ENCODE measurements around the gene HSPB8.
"Not testable (repeated sequence)": the region's sequence is repeated elsewhere in the genome, so short reads cannot be mapped to it uniquely, and the experiment has no call there.

HSPB8 gene

DNA sequence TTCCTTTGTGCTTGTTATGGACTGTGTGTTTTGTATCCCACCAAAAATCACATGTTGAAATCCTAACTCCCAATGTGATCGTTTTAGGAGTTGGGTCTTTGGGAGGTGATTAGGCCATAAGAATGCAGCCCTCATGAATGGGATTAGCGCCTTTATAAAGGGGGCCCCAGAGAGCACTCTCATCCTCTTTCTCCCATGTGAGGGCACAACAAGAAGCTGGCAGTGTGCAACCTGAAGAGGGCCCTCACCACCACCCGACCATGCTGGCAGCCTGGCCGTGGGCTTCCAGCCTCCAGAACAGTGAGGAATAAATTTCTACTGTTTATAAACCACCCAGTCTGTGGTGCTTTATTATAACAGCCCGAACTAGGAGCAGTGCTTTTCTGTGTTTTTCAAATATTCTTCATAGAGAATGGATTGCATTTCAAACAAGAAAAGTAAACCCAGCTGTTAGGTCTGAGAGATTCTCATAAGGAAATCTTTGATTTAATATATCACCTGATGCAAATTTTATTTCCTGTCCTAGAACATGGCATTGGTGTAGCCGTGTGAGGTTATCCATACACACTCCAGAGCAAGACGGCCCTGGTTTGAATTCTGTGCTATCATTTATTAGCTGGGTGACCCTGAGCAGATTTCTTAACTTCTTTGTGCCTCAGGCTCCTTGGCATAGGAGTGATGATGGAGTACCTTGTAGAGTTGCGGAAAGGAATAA lies 27.8 kb downstream of the HSPB8 start:
- no peak for DNase-seq

DNA sequence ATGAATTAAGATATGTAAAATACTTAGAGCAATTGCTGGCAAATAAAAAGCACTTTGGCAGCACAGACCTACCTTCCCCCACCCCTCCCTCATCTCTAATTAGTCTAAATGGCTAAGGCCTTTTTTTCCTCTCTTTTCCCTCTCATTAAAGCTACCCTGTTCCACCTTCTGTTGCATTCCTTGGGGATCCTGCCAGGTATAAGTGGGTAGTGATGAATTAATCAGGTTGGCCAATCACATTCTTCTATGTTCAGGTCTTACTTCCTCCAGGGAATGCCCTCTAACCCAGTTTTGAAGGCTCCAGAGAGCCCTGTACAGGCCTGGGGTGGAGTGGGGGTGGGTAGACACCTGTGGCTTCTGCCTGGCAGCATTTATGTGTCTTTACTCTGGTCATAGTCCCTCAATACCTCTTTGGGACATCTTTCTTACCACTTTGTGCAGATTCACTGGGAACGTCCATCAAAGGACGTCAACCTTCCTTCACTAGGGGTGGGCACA lies 28.4 kb downstream of the HSPB8 start:
- no peak for DNase-seq

DNA sequence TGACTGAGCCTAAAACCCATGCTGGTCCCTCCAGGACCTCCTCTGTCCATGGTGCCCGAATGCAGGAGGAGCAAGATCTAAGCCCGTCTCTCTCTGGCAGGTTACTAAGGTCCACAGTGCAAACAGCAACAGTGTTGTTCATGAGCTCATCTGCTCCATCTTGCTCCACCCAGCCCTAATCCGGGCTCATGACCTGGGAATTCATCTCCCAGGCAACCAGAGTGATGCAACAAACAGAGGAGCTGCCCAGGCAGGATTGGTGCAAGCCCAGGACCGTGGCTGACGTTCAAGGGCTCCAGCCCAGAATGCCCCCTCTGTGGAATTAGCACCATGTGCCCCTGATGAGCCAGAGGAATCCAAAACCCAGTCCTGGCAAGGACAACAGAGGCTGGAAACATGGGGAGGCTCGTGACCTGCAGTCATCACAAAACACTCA lies 29.9 kb downstream of the HSPB8 start:
- peak; percentile 18 for DNase-seq

DNA sequence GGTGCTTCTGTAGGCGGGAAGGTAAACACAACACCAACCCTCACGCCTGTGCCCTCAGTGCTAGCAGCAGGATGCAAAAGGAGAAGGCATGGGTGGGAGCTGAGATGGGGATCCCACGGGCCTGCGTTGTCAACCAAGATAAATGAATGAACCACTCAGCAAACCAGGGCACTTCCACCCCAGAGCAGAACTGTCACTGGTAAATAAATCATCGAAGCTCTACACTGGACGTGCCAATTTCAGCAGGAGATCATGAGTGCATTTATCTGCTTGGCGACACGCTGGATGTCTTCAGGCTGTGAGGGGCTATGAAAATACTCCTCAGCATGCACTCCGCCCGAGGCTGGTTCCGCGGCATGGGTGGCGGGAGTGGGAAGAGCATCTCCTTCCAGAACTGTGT lies 33.2 kb downstream of the HSPB8 start:
- no peak for DNase-seq

DNA sequence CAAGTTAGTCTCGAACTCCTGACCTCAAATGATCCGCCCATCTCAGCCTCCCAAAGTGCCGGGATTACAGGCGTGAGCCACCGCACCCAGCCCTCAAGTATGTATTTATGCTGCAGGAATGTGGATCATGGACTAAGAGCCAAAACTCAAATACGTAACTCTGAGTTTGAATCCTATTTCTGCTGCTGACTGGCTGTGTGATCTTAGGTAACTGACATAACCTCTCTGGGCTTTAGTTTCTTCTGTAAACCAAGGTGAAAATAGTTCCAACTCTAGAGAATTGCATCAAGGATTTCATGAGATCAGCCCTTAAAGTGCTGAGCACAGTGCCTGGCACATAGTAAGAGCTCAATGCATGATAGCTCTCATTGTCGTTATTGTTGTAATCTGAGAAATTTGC lies 37.4 kb downstream of the HSPB8 start:
- no peak for DNase-seq

DNA sequence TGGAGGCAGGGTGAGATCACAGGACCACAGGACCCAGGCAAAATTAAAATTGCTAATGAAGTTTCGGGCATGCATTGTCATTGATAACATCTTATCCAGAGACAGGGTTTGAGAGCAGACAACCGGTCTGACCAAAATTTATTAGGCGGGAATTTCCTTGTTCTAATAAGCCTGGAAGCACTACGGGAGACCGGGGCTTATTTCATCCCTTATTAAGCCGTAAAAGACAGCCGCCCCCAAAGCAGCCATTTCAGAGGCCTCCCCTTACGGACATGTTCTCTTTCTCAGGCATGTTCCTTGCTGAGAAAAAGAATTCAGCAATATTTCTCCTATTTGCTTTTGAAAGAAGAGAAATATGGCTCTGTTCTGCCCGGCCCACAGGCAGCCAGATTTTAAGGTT lies 40.1 kb downstream of the HSPB8 start:
- DNase-seq = not testable (repeated sequence)

DNA sequence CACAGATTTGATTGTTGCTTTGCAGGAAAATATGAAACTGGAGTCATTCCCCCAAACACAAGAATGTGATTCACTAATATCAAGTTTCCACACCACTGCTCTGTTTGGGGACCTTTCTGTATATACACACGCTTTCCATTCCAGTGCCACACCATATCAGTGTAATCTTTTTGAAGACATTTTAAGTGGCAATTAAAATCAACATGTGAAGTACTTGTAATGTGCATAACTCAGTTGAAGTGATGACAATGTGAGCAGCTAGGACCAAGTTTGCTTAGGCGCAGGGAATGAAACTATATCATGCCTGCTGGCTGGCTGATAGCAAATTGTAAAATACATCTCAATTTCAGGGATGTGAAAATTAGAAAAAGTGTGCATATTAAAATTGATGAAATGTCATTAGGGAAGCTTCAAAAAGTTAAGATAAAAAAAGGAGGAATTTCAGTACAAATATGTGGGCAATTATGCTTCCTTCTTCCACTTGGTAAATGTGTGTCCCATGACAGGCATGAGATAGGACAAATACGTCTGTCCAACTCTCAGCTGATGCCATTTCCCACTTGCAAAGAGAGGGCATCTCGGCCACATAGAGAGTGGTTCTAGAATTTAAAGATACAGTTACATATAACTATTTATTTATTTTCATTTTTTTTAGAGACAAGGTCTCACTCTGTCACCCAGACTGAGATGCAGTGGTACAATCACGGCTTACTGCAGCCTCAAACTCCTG lies 43.7 kb downstream of the HSPB8 start:
- DNase-seq = no peak

DNA sequence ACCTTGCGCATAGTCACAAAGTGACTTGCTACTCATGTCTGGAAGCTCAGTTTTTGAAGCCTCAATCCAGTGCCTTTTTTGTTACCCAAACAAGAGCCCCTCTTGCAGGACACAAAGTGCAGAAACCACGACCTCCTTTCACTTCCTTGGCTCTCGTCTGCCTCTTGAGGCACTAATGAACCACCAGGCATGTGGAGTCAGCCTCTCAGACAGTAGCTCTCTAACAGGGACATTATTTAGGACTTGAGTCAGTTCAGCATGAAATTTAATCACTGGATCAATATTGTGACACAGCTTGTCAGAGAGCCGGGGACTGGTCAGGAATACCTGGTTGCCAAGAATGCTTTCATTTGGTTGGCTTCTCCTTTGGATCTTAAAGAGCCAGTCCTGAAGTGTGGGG lies 46.7 kb downstream of the HSPB8 start:
- DNase-seq = no peak

DNA sequence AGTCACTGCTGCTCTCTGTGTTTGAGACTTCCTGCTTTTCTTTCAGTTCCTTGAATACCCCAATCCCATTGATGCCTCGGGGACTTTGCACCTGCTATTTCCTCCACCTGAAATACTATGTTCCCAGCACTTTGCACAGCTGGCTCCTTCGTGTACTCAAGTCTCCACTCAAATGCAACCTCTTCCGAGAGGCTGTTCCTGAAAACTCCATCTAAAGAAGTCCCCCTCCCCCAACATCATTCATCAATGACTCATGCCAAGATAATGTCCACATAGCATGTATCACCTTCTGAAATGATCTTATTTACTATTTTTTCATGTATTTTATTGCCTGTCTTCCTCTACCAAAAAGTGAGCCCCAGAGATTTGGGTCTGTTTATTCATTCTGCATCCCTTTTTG lies 48.6 kb downstream of the HSPB8 start:
- no peak for DNase-seq

DNA sequence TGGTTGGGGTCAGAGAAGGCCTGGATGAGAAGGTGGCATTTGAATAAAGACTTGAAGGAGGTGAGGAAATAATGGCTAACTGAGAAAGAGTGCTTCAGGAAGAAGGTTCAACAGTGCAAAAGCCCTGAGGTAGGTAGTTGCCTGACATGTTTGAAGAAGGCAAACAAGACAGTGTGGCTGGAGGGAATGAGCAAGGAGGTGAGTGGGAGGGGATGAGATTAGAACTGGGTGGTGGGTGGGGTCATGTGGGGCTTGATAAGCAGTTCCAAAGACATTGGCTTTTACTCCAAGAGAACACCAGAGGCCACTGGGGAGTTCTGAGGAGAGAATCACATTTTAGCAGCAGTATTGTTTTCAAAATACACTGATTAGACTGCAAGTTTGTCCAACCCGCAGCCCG lies 50.5 kb downstream of the HSPB8 start:
- DNase-seq = no peak

DNA sequence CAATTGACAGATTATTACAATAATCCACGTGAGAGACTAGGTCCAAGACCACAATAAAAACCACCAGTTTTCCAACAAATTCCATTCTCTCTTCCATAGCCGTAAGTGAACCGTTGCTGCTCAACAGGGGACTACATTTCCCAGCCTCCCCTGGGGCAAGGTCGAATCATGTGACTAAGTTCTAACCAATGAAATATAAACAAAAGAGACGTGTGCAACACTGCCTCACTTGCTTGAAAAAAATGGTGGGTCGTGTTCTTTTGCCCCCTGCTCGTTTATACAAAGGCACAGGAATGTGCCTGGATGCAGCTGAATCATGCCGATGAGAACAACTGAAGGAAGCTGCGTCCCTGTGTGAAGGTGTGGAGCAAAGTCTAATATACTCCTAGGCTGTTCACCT lies 51.1 kb downstream of the HSPB8 start:
- peak; percentile 31 for DNase-seq

DNA sequence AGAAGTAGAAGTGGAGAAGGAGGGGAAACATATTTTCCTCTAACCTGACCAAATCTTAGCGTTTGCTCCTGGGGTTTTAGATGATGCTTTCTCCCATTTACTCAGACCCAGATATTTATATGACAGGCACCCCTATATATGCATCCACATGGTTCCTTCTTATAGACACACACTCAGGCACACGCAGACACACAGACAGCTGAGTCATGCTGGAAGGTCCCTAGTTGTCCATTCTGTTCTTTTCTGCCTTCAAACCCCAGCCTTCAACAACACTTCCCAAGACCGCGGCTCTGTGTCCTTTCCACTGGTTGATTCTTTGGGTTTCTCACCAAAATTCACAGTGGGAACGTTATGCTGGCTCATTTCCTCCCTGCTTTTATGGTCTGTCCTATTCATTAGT lies 52.1 kb downstream of the HSPB8 start:
- no peak for DNase-seq

DNA sequence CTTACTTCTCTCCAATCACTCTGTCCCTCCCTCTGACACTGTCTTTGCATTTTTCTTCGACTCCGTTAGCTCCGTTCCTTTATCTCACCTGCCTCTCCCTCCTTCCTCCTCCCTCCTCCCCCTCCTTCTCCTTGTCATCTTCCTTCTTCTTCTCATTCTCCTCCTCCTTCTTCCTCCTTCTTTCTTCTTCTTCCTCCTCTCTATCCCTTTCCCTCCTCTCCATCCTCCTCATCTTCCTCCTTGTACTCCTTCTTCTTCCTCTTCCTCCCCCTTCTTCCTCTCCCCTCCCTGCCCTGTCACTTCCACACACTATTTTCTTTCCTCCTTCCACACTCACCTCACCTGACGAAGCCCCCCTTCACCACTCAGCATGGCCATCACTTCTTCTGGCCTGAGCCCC lies 53.0 kb downstream of the HSPB8 start:
- no peak for DNase-seq

DNA sequence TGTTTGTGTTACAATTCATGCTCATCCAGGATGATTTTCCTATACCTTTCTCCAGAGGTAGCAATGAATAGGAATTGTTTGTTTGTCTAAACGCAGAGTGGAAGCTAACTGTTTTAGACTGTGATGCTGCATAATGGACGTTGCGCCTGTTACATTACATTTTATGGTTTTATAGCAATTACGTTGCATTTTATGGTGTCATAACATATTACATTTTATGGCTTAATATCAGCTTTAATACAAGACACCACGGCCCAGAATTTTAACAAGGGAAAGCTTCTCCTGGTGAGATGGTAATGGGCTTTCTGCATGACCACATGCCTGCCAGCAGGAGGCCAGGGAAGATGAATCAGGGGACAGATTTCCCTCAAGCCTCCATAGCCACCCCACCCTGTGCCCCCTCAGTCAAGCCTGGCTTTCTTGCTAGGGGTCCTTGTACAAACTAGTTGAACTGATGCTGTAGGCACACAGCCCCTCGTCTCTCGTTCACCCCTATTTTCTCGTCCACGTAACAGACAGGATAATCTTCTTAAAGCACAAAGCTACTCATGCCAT lies 56.5 kb downstream of the HSPB8 start:
- no peak for DNase-seq

DNA sequence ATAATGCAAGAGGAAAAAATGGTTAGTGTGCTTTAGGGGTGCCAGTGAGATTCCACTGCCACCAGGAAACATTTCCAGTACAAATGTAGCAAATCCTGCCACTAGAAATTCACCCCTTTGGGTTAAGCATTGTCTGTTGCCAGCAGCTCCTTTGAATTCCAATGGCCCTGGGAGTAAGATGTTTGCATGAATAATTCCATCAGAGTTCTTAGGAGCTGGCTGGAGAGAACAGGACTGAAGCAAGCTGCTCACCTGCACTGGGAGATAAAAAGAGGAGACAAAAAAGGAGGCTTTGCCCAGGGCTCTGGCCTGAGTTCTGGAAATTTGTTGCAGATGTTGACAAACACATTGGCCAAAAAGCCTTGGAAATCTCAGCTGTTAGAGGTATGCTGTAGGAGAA lies 57.6 kb downstream of the HSPB8 start:
- DNase-seq = no peak

DNA sequence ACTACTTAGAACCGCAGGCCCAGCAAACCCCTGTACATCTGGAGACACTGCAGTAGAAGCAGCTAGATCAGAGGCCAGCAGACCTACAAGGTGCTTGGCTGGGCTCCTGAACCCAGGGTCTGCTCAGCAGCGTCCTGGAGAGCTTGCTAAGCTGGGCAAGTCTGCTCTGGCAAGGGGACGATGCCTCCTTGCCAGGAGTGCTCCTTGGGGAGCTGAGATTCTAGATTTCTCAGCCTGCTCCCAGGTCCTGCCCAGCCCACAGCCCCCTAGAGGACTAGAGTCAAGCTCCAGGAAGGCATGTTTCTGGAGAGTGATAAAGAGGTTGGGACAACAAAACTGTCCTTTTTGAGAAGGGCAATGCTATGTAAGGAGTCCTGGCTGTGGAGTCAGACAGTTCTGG lies 60.3 kb downstream of the HSPB8 start:
- DNase-seq = no peak

DNA sequence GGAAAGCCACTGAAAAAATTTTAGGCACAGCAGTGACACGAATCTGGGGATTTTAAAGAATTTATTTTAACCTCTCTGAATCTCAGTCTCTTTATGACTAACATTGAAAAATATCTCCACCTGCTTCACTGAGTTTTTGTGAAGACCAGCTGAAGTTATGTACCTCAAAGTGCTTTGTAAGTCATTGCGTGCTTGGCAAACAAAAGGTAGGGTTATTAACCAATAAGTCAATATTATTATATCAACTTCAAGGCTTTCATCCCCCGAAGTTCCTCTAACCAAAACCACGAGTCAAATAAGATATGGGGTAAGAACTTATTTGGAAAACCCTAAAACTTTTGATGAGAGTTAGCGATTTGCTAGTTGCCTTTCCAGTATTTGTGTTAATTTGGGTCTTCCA lies 62.3 kb downstream of the HSPB8 start:
- DNase-seq = no peak

DNA sequence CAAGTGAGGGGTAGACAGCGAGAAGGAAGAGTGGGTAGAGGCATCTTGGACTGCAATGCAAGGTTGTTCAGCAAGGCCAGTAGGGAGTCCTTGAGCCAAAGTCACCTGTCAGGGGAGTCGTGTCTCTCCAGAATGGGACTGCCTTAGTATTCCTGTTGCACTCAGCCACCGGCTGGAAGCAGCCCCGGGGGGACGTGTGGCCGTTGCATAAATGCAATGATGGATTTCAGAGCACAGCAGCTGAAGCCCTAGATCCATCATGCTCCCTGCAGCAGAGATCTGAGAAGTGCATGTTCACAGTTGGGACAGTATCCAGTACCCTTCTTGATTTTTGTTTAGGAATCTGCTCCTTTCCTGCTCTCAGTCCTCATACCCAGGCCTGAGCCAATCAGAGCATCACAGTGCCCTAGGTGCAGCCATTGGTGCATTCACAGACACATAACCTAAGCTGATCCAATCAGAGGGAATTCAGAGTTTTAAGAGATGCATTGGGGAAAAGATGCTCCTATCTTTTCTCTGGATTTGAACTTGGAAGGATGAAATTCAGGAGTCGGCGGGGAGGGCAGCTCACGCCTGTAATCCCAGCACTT lies 62.9 kb downstream of the HSPB8 start:
- no peak for DNase-seq

All from fibroblast of skin of back (primary cell).